Pons (tissue), 1 donor: ENCODE results near the gene COL5A2.

Experiments used
- DNase-seq: peaks from one replicate; pipeline ENCODE4 v3.0.0-alpha.2; 2016; ENCODE audit warnings: low spot score

The COL5A2 gene

DNA sequence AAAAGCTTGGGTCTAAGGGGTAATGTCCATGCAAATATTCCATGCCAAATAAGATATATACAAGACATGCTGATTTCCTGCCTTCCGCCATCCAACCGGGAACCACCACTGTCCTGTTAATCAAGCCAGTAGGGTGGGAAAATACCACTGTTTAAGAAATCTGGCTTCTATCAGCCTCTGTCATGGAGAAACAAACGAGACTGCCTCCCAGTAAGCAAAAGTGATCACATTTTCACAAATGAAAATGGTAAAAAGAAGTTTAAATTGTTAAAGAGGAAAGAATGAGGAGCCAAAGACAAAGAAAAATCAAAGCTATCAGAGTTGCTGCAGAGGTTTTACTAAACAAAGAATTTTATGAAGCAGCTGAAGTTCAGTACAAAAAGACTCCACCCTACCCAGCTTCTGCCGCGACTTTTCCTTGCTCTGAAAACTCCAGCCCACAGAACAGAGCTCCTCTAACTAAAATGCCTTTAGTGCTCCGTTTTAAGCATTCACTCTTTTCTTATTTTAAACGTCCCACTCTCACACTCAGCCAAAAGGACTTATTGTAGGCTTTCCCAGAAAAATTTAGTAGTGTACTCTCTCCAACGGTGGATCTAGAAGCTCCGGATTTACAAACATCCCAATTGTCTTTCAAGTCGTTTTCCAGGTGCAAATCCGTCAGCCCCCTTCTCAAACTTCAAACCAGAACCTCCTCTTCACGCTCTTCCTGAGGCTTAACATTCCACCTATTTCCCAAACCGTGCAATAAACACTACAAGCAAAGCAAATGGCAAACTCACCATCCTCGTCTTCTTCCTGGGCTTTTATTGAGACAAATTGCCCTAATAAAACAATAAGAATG lies 613 bp downstream of the COL5A2 start:
- DNase-seq: no peak

DNA sequence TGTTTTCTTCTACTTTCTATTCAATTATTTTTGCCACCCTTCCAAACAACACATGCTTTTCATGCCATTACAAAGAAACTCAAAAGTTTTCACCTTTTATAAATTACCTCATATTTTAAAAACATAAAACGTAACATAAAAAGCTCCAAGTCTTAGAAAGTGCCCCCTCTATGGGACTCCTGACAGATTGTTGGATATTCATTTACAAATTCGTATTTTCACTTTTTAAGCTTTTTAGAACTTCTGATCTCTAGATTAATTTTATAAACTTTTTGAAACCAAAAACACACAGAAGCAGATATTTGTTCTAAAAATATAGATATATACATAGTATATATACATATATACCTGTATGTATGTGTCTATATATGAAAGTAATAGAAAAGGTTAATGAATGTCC lies 1.5 kb downstream of the COL5A2 start:
- DNase-seq: no peak

DNA sequence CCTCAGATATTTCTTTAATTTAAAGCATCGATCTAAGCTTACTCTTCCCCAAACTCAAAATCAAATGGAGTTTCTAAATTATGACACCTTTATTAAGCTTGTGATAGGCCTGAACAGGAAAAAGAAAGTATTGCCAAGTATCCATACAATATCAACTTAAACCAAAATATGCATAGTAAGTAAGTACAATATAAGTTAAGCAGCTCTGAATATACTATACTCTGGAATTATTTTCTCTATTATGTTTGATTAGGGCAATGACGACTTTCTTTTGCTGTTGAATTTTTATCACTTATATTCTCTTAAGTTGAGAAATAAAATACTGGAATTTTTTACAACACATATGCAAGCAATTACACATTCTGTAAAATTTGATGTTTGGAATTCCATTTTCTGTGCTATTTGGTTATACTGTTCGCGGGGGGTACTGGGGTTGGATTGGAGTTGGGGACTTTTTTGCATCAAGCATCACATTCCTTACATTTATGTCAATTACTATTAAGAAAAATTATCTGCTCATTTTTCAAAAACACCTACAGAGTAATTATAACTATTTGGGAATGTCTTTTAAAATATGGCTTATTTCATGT lies 2.2 kb downstream of the COL5A2 start:
- DNase-seq: no peak

DNA sequence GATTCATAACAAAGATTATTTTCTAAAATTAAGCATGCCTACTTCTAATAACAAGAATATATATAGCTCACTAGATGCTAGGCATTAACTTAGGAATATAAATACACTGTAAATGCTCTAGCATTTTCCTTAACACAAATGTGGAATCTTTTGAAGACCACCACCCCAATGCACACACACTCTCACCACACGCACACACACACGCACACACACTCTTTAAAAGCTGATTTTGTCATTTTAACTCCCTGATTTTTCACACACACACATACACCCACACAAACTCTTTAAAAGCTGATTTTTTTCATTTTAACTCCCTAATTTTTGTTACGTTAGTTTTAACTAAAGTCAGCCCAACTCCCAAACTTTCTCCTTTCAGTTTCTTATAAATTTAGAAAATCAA lies 3.0 kb downstream of the COL5A2 start:
- DNase-seq: no peak

DNA sequence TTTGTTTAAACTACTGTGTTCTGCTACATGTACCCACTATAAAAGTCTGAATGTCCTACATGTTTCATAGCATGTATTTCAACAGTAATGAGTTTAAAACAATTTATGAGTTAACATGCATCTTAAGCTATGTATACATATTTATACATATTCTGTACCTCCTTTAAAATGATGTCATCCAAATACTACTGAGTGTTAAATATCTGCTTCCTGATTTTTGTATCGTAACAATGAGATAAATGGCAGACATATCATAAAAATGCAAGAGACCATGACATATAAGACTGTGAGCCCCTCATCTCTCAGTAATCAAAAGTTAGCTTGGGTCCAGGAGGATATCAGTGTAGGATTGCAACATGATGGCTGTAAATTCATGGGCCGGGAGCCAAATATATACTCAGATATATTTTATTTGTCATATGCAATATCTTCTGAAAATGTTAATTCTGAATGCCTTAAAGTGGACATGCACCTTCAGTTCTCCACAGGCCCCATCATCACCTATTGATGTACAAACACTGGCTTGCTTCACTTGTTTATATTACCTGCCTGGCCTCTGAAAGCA lies 3.6 kb downstream of the COL5A2 start:
- no peak for DNase-seq

DNA sequence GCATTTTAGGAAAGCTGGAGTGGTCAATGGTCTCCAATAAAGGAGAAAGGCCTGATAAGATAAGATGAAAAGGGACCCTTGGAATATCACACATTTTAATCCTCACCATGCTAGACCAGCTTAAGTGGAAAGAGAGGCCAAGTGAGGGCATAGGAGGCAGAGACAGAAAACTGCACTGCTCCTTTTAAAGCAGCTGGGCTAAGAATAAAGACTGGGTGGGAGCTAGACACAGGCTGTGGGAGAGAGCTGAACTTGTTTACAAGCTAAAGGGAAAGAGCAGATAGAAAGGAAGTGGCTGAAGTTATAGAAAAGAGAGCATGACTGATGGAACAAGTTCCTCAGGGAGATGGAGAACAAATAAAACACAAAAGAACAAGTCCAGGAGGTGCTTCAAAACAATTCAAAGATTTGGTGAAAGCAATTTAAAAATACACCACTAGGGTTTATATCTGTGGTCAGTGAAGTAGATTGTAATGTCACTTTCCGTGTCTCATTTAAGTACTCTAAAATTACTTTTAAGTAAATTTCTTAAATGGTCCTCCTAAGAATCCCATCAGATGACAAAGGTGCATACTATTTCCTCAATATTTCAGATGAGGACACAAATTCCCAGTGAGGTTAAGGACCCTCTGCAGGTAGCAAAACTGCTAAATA lies 7.5 kb downstream of the COL5A2 start:
- no peak for DNase-seq

DNA sequence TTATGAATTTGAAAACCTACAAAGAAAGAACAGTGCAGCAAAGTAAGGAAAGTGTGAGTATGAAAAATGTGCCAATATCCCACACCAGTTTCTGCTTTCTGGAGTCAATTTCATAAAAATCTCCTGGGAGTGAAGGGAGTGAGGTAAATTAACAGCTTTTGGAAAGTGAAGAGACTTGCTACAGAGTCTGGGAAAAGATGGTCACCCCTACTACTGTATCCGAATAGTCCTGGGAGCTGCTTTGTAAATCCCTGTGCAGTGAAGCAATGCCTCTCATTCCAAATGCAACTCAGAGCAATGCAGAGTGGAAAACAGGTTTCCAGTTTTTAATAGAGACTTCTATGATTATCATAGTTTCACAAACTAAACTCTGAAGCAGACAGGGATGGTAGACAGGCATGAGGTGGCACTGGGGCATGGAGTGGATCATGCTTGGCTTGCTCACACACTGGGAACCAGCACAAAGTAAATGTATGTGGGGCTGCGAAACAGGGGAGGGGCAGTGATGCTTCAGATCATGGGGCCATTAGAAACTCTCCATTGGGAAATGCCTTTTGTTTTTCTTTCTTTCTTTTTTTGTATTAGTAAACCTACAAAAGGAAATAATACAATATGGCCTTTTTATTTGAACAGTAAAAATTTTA lies 10.6 kb downstream of the COL5A2 start:
- DNase-seq: no peak

DNA sequence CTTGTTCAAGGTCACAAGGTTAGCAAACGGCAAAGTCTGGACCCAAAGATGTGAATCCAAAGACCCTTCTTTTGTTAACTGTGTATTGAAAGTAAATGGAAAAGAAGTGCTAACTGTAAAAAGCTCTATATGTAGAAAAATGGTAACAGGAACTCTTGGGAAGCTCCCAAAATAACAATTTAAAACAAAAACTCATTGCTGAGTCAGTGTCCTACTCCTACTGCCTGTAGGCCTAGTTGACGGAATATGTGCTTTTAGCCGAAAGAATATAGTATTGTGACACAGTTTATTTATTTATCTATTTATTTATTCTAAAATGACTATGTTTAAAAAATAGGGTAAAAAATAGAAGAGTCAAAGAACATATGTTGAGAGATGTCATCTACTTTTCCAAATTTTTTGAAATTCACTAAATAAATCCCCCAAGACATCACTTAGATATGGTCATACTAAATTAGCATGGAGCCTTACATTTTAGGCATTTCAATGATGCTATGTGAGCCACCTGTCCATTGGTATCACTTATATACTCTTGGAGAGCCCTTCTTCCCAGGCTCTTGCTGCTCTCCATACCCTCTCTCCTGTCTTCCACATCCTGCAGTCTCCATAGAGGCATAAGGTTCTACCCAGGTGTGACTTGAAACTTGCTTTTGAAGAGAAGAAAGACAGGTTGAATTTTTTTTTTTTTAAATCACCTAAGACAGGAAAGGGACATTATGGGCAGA lies 13.7 kb downstream of the COL5A2 start:
- DNase-seq: no peak

DNA sequence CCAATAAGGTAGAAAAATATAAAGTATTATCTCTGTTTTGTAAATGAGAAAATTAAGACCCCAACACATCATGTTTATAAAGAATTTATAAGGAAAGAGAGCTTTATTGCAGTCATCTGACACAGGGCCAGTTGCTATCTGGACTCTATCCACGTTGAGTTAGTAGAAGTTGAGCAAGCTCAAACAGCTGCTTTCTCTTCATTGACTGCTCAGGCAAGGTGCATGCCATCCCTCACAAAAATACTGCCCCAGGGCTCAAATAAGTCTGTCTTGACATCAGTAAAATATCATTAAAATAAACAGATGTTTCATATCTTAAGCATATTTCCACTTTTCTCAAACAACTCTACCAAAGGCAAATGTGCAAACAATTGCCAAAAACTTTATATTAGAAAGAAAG lies 14.8 kb downstream of the COL5A2 start:
- DNase-seq: no peak

DNA sequence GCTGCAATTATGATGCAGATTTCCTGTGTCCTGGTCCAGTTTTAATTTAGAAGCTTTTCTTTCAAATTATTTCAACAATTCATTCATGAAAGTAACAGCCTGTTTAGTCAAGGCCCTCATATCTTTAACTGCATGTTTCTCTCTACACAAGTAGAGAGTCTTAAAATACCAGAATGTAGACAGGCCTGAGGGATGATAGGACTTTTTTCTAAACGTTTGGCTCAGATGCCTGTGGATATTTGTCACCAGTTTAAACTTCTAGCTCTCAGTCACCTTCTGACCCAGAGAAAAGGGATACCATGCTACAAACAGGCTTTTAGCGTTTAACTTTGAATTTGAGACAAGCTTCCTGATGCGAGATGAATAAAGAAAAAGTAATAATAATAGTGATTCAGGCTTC lies 15.7 kb downstream of the COL5A2 start:
- DNase-seq: no peak

DNA sequence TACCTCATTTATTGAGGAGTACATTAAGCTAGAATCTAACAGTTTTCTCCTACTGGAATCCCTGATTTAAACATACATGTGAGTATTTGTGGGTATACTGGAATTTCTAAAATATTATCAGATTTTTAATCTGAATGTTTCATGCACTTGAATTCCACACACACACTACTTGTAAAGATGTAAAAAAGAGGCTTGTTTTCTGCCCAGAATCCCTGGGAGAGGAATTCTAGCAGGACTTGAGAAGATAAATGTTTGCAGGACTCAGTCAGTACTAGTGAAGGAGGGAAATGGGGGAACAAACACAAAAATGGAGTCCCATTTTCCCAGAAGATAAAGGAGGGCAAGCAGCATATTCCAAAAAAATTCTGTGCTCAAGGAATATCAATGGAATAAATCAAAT lies 17.0 kb downstream of the COL5A2 start:
- no peak for DNase-seq

DNA sequence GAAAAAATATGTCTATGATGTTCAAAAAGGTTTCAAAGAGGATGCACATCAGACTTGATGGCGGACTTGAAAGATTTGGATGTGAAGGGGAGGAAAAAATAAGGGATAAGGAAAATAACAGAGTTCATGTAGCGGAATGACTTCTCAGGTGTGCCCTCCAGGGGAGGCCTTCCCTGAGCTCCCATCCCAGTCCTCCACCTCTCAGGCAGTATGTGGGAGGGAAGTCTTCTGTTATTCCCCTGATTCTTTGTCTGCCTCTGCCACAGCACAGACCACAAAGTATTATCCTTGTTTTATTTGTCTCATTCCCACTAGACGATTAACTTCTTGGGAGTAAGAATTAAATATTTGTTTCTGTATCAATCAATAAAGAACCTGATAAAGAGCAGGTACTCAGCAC lies 17.7 kb downstream of the COL5A2 start:
- no peak for DNase-seq

DNA sequence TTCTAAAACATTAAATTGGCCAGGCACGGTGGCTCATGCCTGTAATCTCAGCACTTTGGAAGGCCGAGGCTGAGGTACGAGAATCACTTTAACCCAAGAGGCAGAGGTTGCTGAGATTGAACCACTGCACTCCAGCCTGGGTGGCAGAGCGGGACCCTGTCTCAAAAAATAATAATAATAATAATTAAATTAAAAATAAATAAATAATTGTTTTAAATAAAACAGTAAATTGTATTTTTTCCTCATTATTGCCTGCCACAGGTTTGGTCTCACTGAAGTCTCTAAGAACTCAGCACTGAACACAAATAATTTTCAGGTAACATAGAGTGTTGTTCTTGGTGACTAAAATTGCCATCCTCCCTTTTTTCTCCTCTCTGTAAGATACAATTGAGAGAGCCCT lies 19.8 kb downstream of the COL5A2 start:
- DNase-seq: no peak

DNA sequence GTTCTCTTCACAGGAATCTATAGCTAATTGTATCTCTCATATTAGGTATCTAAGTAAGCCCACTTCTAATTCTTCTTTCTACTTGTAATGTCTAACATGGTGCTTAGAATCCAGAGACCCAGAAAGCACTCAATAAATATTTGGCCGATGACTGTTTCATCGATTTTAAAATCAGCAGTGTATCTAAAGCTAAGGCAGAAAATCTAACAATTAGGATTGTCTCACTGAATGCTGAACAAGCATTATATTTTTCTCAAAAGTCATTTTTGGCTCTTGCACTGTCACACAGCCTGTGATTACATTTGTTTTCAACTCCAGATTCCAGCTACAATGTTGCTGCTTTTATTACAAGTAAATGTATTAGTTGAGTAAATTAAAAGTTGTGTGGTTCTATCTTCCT lies 20.3 kb downstream of the COL5A2 start:
- DNase-seq: no peak

DNA sequence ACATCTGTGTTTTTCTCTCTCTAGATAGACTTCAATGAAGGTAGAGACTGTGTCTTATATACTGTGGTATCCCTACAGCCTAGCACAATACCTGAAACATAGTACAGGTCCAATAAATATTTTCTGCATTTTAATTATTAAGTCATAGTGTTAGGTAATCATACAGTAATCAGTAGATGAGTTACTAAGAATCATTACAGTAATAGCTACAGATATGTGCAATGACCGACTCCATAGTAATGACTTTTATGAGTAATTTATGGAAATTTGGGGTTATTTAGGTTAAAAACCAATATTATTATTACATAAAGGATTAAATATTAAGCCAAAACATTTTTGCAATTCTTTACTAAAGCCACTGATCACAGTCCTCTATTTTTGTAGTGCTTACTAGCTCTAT lies 21.6 kb downstream of the COL5A2 start:
- no peak for DNase-seq

DNA sequence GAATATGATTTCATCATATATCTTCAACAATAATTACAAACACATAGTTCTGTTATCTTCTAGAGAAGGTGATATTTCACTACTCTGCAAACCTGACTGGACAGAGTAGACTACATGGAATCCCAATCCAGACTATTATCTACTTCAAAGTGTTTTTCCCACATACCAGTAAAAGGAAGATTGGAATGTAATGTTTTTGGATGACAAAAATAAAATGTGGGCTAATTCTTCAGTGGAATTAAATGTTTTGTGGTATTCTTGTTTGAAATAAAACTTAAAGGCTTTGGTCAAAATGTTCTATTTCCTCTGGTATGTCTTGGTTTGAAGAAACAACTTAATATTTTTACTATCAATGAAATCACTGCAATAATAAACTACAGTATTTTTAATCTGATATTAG lies 22.1 kb downstream of the COL5A2 start:
- DNase-seq: no peak

DNA sequence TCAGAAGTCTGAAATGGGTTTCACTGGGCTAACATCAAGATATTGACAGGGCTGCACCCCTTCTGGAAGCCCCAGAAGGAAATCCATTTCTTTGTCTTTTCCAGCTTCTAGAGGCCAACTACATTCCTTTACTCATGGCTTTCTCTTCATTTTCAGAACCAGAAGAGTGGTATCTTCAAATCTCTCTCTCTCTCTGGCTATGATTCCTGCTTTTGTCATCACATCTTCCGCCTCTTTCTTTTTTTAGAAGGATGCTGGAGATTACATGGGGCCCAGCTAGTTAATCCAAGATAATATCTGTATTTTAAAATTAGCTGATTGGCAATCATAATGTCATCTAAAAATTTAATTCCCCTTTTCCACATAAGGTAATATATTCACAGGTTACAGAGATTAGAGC lies 23.8 kb downstream of the COL5A2 start:
- DNase-seq: no peak

DNA sequence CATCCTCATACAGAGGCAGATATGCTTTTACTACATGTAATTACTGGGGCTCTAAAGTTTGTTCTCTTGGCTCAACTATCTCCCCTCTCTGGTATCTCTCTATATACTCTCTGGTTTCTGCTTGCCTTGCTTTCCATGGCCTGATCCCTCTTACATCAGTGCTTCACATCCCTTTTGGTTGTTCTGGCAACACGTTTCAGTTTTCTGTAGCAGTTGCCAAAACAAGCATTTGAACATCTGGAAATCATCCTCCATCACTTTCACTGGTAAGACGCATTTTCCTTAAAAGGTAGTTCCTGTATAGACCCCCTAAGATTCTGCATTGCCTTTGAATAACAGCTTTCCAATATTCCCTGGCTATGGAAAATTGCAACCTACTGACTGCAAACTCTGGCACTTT lies 25.9 kb downstream of the COL5A2 start:
- DNase-seq: no peak

DNA sequence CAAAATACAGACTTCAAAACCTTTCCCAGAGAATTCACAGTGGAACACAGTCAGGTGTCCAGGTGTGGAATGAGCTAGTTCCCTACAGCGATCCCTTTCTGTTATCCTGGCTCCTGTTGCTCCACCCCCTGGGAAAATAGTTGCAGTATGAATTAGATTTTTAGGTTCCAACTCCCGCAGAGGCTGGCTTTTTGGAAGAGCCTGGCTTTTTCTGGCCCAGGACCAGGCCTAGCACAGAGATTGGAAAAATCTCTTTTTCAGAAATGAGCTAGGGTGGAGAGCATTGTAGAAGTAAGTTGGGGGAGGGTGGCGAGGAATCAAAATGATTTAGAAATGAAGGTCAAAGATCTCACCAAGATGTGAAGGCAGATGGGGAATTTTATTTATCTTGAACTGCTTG lies 27.1 kb downstream of the COL5A2 start:
- no peak for DNase-seq

DNA sequence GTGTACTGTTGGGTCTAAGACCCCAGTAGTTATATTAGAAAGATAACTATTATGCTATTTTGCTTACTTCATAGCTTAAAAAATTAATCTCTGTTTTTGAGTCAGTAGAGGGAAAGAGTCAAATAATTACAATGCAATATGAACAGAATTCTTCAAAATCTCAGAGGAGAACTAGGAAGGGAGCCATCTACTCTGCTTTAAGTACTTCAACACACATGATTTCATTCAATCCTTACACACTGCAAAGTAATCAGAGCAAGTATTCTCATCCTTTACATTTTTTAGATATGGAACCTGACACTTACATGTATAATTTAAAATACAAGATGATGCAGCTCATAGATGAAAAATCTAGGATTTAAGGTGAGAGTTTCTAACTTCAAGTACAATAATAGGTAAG lies 27.7 kb downstream of the COL5A2 start:
- DNase-seq: no peak

DNA sequence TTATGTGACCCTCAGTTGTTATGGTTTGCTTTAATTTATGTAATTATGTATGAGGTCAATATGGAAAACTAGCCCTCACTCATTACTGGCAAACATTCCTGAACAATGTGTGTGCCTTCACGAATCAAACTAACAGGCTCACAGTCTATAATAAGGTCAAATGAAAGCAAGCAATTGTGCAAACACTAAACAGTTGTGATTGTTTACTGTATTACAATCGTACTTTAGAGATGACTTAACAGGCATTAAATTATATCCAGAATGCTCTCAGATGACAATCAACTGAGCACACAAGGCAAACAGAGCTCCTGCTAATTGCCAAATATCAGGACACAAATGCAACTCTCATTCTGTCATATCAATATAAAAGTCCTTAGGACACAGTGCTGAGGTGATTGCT lies 29.5 kb downstream of the COL5A2 start:
- DNase-seq: no peak

DNA sequence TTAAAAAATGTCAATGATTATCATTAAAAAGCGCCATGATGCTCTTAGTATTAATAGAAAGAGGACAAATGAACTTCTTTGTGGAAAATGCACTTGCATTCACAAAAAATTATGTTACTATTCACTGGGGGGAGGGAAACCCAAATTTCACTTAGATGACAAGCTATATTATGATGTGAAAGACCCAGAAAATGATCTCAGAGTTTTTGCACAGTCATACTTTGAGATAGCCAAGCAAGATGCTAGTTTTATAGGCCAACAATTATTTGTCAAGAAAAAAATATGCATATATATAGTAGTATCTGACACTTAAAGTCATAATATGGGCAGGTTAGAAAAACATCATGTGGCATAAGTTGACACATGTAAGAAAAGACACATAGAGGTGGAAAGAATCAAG lies 31.6 kb downstream of the COL5A2 start:
- DNase-seq: no peak
